Embryonic facial prominence (tissue), 1 donor: ENCODE measurements around the gene TTC33.
"Not testable (repeated sequence)": the region's sequence is repeated elsewhere in the genome, so short reads cannot be mapped to it uniquely, and the experiment has no call there.

Experiments
- DNase-seq: peaks from one replicate; pipeline ENCODE4 v3.0.0-alpha.2; 2016; ENCODE audit errors: extremely low spot score

The TTC33 gene

DNA sequence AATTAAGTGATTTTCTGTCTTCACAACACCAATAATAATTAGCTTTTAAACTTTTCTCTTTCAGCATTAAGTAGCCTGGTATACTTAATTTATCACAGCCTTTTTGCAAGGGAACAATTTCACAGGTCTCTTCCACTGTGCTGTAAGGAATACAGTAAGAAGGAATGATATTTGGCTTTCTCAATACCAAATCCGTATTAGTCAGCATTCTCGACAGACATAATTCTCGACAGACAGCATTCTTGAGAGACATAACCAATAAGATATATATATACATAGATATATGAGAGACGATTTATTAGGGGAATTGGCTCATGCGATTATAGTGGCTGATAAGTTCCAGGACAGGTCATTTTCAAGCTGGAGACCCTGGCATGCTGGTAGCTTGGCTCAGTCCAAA is 24.4 kb upstream of the TTC33 start:
- DNase-seq, result no peak

DNA sequence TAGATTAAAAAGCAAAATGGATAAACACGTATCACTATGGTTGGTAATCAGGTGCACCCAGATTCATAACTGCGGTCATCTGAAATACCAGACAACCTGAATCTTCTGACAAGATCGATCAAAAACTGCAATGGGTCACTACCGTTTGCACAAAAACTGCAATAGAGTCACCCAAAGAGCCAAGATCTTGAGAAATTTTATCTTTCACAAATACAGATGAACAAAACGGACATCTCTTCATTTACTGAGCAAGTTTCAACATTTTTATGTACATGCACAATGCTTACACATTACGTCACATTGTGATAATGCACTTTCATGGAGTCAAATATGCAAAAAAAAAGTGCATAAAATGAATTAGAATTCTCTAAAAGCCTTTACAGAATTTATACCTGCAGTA is 23.8 kb upstream of the TTC33 start:
- DNase-seq, result no peak

DNA sequence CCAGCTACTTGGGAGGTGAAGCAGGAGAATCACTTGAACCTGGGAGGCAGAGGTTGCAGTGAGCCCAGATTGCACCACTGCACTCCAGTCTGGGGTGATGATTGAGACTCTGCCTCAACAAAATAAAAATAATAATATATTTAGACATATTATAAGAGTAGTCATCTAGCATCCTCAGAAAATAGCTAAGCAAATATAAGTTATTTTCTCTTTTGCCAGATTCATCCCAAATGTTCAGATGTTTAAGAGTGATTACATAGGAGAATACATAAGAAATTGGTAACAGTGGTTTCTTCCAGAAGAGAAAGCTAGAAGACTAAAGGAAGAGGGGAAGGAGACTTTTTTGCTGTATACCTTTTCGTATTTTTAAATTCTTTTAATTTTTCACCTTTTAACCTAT is 22.4 kb upstream of the TTC33 start:
- DNase-seq, result no peak

DNA sequence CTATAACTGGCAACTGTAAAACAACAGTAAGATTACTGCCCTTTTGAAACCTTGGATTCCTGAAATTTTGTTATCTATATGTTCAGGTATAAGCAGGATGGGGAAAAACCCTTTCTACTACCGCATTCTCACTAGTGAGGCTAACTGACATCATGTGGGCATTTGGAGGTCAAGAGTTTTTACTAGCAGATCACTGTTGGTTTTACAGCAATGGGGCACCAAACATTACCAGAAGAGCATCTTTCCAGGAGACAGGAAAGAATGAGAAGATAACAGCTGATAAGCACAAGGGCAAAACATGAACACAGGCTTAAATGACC is 20.9 kb upstream of the TTC33 start:
- no peak for DNase-seq

DNA sequence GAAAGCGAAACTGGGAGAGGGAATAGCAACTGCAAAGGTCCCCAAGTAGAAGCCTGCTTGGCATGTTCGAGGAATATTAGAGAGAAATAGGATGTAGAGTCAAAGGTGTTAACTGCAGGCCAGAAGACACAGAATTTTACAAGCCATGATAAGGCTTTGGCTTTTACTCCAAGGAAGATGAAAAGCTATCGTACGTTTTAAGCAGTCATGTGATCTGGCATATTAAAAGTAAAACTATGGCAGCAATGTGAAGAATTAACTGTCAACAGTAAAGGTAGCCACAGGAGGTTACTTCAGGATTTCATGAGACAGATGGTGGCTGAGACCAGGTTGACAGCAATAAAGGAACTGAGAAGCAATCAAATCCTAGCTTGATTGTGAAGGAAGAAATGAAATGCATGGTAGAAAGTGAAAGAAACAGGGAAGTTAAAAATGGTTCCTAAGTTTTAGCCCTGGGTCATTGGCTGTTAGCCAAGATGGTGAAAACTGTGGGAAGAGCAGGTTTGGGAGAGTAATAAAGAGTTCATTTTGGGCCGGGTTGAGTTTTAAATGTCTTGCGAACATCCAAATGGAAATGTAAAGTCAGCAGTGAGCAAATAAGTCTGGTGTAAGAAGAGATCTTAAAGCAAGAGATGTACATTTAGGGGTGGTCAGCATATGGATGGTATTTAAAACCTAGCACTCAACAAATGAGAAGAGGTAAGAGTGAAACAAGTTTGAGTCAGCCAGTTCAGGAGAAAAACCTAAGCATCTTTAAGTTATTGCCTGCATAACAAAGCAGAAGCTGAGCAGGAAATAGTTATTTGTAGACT is 20.3 kb upstream of the TTC33 start:
- no peak for DNase-seq

DNA sequence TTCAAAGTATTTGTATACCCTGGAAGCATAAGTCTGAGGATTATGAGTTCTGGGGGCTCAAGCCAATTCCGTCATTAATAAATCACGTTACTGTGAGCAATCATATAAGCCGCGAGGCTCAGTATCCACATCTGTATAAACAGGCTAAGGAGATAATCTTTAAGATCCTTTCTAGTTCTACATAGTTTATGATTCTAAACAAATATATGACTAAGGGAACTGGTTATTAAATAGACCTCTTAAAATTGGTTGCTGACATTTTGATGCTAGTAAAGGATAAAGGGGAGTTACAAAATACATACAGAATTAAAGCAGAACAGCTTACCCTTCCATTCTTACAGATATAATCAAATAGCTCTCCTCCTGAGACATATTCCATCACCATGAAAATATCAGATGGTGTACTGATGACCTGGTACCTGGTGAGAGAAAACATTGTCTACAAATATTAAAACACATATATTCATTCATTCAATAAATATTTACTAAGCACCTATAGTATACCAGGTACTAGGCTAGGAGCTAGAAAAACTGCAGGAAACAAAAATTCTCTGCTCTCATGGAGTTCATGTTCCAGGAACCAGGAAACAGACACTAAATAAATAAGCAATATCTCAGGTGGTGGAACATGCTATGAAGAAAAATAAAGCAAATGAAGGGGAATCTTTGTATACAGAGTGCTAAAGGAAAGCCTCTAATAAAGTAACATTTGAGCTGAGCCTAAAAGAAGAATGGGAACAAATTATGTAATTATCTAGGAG is 19.5 kb upstream of the TTC33 start:
- DNase-seq, result no peak

DNA sequence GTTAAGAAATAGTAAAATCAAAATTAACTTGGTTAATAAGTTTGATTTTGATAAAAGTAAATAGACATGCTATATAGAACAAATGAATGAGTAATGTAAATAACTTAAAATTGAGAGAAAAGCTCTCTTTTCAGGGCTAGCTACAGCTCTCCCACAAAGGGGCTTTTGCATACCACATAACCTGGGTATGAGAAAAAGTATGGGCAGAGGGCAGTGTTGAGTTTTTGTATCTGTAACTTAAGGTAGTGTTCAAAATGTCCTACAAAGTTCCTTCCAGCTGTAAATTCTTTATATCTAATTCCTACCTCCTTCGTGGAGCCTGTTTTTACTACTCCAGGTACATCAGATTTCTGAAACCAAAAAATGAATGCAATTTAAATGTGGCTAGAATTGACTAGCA is 18.9 kb upstream of the TTC33 start:
- no peak for DNase-seq

DNA sequence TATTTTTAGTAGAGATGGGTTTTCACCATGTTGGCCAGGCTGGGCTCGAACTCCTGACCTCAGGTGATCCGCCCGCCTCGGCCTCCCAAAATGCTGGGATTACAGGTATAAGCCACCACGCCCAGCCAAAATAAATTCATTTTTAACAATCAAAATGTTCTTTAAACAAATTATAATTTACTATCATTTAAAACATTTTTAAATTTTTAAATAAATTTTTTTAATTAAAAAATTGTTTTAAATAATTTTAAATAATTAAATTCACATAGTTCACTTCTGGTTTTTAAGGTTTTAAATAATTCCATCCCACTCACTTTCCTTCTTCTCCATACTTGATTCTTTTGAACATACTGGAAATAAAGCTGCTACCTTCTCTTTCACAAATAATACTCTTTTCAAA is 15.0 kb upstream of the TTC33 start:
- no peak for DNase-seq

DNA sequence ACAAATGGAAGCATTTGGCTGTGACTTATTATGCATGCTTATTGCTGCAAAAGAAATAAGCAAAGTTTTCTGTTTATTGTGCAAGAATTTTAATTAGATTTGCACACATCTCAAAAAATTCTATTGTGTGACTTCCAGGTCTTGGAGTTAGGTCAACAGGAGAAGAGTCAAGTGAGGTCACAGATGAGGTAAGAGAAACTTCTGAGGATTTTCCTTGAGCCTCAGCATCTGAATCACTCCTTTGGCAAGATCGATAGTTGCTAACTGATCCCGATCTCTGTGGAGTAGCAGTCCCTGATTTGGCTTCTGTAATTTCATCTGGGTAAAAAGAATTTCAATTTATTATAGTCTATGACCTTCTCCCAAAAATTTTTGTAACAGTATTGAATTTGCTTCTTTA is 6.9 kb upstream of the TTC33 start:
- DNase-seq, result no peak

DNA sequence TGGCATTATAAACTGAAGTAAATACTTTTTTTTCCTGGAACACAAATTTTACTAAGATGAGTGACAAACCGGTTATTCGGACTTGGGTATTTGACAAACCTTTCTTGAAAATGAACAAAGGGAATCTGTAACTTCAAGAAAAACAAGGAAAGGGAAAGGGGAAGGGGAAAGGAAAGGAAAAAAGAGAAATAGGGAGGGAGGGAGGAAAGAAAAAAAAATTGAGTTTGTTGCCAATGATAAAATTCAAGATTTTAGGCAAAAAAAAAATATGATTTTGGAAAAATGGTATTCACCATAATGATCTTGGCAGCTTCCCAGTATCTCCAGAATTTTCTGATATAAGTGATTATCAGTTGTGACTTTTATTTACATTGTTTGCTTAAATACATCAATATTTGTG is 1.6 kb upstream of the TTC33 start:
- DNase-seq, result no peak

DNA sequence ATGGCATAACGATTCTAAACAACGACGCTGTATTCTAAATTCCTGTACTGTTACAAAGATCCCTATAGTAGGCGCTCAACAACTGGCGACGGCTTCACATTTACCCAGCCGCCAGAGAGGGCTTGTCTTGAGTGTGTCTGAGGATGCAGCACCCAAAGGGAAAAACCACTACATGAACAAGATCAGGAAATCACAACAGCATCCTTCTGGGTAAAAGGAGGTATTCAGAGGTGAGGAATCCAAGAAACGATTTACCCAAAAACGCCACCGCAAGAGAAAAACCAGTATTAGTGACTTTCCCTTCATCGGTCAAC is 711 bp downstream of the TTC33 start:
- DNase-seq, result peak; percentile 84

DNA sequence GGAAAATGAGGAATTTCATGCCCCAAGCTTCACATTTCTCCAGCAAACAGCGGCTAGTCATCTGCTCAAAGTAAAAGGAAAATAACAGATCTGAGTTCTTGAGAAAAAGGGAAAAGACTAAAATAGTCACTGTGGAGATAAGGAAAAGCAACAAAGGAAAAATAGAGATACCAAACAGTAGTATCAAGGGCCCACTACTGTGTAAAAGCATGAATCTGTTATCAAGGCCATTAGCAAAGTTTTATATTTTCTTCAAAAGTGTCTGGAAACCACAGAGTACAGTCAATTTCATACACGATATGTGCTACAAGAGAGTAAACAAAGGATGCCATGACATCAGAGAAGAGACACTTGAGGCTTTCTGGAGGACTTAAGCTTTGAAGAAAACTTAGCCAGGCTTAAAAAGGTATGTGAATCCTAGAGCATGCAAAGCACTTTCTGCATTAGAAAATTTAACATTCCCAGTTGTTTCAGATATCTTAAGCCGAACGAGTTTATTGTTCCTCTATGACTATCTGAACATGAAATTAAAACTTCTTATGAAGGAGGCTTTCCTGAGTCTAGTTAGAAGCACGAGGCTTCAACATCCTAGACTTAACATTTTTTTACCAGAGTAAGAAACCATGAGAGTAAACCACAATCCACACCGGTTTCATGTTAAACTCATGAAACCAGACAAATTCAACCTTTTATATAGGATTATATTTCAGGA is 1.2 kb downstream of the TTC33 start:
- peak; percentile 53 for DNase-seq

DNA sequence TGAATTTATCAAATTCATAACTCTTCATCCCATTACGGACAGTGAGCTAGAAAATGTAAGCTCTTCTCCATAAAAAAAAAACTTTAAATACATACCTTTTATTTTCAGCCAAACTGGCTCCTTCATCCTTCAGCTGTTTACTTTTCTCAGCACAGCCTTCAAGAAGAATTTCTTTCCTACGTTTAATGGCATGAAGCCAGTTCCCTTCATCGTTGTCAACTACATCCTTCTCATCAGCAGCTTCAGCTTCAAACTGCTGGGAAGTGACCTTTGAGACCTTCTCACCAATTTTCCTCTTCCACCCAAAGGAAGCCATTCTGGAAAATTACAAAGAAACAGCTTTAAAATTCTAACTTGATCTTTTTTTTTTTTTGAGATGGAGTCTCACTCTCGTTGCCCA is 9.1 kb downstream of the TTC33 start:
- DNase-seq, result no peak

DNA sequence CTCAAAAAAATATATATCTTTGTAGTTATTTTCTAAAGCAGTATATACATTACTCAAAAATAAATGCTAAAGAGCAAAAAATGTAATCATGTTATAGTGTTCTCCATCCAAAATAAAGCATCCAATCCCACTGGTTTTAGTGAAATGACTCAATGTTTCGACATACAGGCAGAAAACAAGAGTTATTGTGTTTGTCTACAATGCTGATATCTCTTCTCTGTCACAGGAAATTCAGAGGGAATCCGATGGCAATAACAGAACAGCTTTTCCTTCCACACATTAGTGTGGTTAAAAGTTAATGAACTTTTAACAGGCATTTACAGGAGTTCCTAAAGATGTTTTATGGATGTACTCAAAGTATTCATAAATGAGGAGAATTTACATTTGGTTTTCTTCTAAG is 12.0 kb downstream of the TTC33 start:
- no peak for DNase-seq

DNA sequence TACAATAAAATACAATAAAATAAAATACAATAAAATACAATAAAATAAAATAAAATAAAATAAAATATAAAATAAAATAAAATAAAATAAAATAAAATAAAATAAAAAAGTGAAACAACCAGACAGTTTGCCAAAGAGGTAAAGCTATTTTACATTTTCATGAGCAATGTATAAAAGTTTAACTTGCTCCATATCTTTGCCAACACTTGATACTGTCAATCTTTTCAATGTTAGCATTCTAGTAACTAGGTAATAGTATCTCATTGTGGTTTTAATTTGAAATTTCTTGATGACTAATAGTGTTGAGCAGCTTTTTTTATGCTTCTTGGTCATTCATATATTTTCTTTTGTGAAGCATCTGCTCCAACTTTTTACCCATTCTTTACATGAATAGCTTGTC is 17.3 kb downstream of the TTC33 start:
- DNase-seq, result no peak

DNA sequence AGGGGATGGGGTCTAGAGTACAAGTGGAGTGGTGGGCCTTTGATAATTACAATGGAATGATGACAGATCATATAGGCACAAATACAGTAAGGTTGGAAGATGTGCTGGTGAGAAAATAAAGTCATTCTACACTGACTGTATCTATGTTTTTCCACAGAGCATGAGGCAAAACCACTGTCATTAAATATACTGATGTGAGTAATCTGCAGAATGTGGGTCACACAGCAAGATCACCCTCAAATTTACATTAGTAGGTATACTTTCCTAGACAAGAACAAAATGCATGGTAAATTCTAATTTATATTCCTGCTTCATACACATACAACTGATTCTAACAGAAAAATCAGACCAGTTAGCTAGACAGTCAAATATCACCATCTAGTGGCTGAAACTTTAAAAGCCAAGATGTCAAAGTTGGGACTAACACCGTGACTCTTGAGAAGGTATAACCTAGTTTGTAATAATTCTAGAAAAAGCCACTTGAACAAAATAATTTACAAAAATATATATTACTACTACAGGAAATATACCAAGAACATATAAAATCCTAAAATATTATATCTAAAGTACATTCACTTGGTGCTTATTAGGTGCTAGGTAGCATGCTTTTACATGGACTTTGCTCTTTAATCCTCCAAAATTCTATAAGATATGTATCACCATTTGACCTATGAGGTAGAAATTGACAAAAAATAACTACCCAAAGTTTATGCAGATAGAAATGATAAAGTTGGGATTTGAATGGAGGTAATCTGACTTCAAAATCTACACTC is 19.5 kb downstream of the TTC33 start:
- DNase-seq, result no peak

DNA sequence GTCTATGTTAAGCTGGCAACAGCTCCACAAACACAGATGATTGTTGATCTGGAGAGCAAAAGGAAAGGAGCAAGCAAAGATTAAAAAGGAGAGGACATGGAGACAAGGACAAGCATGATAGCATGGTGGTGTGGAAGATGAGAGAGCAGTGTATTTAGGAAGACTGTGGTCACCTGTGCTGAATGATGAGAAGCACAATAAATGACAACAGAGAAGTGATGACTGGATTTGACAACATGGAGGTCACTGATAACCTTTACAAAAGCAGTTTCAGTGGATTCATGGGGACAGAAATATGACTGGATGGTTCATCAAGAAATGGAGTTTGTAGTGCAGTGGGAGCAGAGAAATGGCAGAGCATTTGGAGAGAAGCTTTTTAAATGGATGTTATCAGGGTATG is 20.2 kb downstream of the TTC33 start:
- DNase-seq, result no peak

DNA sequence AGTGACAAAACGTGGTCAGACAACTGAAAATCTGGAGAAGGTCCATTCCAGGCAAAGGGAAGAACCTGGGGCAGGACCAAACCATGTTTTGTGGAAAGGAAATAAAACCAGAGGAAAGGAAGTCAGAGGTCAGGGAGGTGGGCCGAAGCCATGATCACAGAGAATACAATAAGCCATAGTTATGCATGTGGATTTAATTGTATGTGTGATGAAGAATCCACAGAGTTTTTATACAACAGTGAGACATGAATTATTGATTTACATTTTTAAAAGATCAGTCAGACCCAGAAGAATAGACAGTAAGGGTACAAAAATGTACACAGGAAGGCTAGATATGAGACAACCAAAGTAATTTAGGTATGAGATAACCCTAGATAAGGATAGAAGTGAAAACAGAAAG is 20.8 kb downstream of the TTC33 start:
- DNase-seq, result no peak

DNA sequence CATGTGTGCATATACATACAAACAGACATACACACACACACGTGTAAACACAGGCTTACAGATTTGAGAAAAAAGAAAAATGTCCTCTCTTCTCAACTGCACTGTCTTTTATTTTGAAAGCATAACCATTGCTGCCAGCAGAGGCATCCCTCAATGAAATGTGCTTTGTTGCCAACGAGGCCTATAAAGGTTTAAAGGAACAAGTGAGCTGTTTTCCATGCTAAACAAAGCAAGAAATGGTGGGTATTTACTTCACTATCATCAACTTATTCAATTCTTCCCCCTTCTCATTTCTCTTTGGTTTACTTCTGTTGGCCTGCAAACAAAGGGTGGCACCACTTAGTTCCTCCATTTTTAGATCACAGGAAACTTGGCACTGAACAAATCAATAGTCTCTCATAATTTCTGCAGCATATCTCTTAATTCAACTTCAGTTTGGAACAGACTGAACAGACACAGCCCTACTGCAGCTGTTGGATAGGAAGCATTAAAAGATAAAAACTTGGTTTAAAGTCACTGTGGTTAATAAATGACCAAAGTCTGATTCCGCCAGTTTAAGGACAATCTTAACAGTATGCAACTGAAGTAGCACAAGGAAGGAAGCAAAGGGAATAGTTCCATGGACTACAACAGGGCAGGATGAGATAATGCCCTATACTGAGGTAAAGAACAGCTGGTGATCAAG is 21.7 kb downstream of the TTC33 start:
- DNase-seq, result no peak

DNA sequence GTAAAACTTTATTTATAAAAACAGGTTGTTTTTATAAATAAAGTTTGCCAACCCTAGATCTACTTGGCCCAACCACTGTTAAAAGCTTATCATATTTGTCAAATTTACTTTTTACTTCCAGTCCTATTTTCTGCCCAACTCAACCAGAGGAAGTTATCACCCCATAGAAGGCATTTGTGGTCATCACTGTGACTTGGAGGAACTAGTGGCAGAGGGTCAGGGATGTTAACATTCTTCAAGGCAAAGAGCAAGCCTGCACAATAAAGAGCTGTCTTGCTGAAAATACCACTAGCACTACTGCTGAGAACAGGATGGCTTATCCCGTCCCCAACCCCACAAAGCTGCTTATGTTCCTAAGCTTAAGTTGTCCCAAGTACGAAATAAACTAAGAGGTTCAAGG is 22.3 kb downstream of the TTC33 start:
- no peak for DNase-seq

DNA sequence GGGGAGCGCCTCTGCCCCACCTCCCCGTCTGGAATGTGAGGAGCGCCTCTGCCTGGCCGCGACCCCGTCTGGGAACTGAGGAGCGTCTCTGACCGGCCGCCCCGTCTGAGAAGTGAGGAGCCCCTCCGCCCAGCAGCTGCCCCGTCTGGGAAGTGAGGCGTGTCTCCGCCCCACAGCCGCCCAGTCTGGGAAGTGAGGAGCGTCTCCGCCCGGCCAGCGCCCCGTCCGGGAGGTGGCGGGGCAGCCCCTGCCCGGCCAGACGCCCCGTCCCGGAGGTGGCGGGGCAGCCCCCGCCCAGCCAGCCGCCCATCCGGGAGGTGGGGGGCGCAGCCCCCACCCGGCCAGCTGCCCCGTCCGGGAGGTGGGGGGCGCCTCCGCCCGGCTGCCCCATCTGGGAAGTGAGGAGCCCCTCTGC is 33.3 kb downstream of the TTC33 start:
- DNase-seq, result not testable (repeated sequence)

DNA sequence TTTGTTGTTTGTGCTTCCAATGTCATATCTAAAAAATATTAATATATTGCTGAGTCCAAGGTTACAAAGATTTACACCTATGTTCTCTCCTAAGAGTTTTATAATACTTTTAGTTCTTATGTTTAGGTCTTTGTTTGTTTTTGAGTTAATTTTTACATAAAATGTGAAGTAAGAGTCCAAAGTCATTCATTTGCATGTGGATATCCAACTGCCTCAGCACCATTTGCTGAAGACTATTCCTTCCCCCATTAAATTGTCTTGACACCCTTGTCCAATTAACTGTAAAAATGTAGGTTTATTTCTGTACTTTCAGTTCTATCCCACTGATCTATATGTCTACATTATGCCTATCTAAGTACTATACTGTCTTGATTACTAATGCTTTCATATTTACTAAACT is 35.7 kb downstream of the TTC33 start:
- DNase-seq, result no peak
